HG02610 (cell line): ENCODE measurements around the gene MAP2.
"Not testable (repeated sequence)": the region's sequence is repeated elsewhere in the genome, so short reads cannot be mapped to it uniquely, and the experiment has no call there.

Experiments used
- ATAC-seq: cut with Tn5 transposase; IDR thresholded peaks from one replicate; pipeline ENCODE4 v1.9.1; 2021; ENCODE audit warnings: mild to moderate bottlenecking, moderate library complexity; ENCODE audit not compliant: unreplicated experiment

The MAP2 gene

GRCh38 chr2:209472112-209472832 is 48.4 kb downstream of the MAP2 start:
- no peak for ATAC-seq

- no peak for ATAC-seq
Observed at GRCh38 chr2:209472871-209473270, 49.0 kb downstream of the MAP2 start.

GRCh38 chr2:209473930-209474419 is 50.1 kb downstream of the MAP2 start:
- no peak for ATAC-seq

- ATAC-seq: no peak
Observed at GRCh38 chr2:209474960-209475359, 51.1 kb downstream of the MAP2 start.

- ATAC-seq: no peak
Observed at GRCh38 chr2:209476367-209477208, 52.7 kb downstream of the MAP2 start.

- ATAC-seq: not testable (repeated sequence)
Observed at GRCh38 chr2:209492296-209492695, 68.4 kb downstream of the MAP2 start.

GRCh38 chr2:209495068-209495620 is 71.3 kb downstream of the MAP2 start:
- not testable (repeated sequence) for ATAC-seq

- no peak for ATAC-seq
Observed at GRCh38 chr2:209495855-209496585, 72.2 kb downstream of the MAP2 start.

GRCh38 chr2:209496586-209496982 is 72.7 kb downstream of the MAP2 start:
- ATAC-seq: no peak

- ATAC-seq: no peak
Observed at GRCh38 chr2:209498614-209499013, 74.8 kb downstream of the MAP2 start.

- no peak for ATAC-seq
Observed at GRCh38 chr2:209499069-209499468, 75.2 kb downstream of the MAP2 start.

GRCh38 chr2:209501579-209501978 is 77.7 kb downstream of the MAP2 start:
- ATAC-seq: no peak

- ATAC-seq: peak; percentile 44
Observed at GRCh38 chr2:209505410-209505809, 81.6 kb downstream of the MAP2 start.

GRCh38 chr2:209508255-209508654 is 84.4 kb downstream of the MAP2 start:
- ATAC-seq: no peak

GRCh38 chr2:209511637-209512036 is 87.8 kb downstream of the MAP2 start:
- ATAC-seq: no peak

- ATAC-seq: no peak
Observed at GRCh38 chr2:209512971-209513370, 89.1 kb downstream of the MAP2 start.

- no peak for ATAC-seq
Observed at GRCh38 chr2:209517436-209517835, 93.6 kb downstream of the MAP2 start.

GRCh38 chr2:209519271-209519670 is 95.4 kb downstream of the MAP2 start:
- no peak for ATAC-seq

- ATAC-seq: no peak
Observed at GRCh38 chr2:209519906-209520305, 96.1 kb downstream of the MAP2 start.

- no peak for ATAC-seq
Observed at GRCh38 chr2:209523041-209523740, 99.3 kb downstream of the MAP2 start.
